ENCODE measurements around the gene TMEM168. TPM values are rescaled to one million over a fixed set of nuclear protein-coding genes. Genes with fewer than 3 reads are reported as not detected.
A peak's percentile ranks its signal among the peaks of the same experiment; 100 is the strongest.

The TMEM168 gene
- total and polyA plus RNA-seq, 2 experiments from 2014 or later: 5.2 to 14.8 TPM

DNA sequence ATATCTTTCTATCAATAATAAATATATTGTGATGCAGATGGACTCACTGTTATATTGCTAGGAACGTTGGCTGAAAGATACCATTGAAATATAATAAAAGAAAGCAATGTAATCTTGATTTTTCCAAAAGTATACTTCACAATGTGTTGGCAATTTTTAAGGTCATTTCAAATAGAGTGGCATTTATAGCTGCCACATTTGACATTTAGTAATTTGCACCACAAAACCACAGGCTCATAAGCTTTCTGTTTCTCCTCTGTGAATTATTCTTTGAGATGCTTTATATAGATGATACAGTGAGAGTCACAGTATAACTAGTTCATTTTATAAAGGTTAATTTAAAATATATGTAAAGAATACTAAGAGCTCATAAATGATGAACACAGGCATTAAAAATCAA lies 44.6 kb downstream of the TMEM168 start:
- H3K27me3 Mint-ChIP-seq (ENCODE audit: insufficient read depth, low read depth, poor library complexity): no peaks in the 10 kb centered on the region
- no peaks in the 10 kb centered on the region for H3K27me3 ChIP-seq (ENCODE audit: insufficient read depth)
- no peak overlapping the region for H3K4me3 ChIP-seq
- no peak overlapping the region for H2AFZ ChIP-seq
- no peaks in the 10 kb centered on the region for H3K79me2 ChIP-seq (replicated peaks; ENCODE audit: insufficient read depth)
- H3K27ac Mint-ChIP-seq: no peak overlapping the region
- no peaks in the 10 kb centered on the region for H3F3A ChIP-seq (replicated peaks; ENCODE audit: low read depth)
- no peak overlapping the region for H3K4me3 Mint-ChIP-seq
- ATAC-seq: no peak
- H3K27ac ChIP-seq (ENCODE audit: low read depth): no peak overlapping the region
- no peaks in the 10 kb centered on the region for H3K4me1 Mint-ChIP-seq
- no peaks in the 10 kb centered on the region for H4K20me1 ChIP-seq (replicated peaks; ENCODE audit: insufficient read depth)
- H3K4me1 ChIP-seq (ENCODE audit: insufficient read depth): no peaks in the 10 kb centered on the region
- H3K9me3 Mint-ChIP-seq: no peaks in the 10 kb centered on the region
- no peak for DNase-seq (ENCODE audit: low spot score)
- no peak for TF ChIP-seq POLR2AphosphoS5 (IDR thresholded peaks at IDR 0.05; ENCODE audit: low read depth)
- no peaks in the 10 kb centered on the region for H3K9me2 ChIP-seq (ENCODE audit: insufficient read depth)
- H3K36me3 ChIP-seq (ENCODE audit: insufficient read depth): no peaks in the 10 kb centered on the region
- no peak overlapping the region for H3K4me2 ChIP-seq
- no peaks in the 10 kb centered on the region for H3K36me3 Mint-ChIP-seq (ENCODE audit: low read depth)

DNA sequence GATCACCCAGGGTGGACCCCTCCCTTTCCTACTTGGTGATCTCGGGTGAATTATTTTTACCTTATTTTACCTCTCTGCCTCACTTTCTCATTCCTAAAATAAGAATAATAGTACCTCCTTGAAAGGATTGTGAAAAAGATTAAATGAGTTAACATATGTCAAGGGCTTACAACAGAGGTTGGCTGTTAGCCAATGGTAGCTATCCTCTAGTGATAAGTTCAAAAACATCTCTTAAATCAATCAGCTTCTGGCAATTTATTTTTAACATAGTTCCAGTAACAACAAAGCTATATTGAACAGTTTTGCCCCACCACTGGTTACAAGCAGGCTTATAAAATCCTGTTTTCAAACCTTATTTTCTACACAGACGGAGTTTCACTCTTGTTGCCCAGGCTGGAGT lies 45.4 kb downstream of the TMEM168 start:
- H3K27ac Mint-ChIP-seq: no peak overlapping the region
- no peaks in the 10 kb centered on the region for H3K4me1 ChIP-seq (ENCODE audit: insufficient read depth)
- no peak for TF ChIP-seq EZH2phosphoT487 (IDR thresholded peaks at IDR 0.05; ENCODE audit: unreplicated experiment)
- TF ChIP-seq, protein P1, sequence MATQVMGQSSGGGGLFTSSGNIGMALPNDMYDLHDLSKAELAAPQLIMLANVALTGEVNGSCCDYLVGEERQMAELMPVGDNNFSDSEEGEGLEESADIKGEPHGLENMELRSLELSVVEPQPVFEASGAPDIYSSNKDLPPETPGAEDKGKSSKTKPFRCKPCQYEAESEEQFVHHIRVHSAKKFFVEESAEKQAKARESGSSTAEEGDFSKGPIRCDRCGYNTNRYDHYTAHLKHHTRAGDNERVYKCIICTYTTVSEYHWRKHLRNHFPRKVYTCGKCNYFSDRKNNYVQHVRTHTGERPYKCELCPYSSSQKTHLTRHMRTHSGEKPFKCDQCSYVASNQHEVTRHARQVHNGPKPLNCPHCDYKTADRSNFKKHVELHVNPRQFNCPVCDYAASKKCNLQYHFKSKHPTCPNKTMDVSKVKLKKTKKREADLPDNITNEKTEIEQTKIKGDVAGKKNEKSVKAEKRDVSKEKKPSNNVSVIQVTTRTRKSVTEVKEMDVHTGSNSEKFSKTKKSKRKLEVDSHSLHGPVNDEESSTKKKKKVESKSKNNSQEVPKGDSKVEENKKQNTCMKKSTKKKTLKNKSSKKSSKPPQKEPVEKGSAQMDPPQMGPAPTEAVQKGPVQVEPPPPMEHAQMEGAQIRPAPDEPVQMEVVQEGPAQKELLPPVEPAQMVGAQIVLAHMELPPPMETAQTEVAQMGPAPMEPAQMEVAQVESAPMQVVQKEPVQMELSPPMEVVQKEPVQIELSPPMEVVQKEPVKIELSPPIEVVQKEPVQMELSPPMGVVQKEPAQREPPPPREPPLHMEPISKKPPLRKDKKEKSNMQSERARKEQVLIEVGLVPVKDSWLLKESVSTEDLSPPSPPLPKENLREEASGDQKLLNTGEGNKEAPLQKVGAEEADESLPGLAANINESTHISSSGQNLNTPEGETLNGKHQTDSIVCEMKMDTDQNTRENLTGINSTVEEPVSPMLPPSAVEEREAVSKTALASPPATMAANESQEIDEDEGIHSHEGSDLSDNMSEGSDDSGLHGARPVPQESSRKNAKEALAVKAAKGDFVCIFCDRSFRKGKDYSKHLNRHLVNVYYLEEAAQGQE (IDR thresholded peaks at IDR 0.05; ENCODE audit: unreplicated experiment): no peak

DNA sequence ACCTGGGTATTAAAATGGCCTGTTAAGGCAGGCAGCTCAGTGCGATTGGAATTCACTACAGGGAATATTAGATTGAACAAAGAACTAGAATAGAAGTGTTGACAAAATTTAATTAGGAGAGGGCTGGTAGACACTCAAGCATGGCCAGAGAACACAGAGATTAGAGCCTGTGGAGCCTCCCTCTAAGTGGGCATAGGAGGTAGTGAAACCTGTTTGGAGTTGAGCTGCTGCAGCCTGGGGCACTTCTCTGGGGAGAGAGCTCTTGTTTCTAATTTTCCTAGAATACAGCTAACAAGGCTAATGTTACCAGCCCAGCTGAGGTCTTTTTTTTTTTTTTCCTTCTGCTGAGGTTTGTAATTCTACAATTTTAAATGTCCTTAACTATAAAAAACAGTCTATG lies 46.4 kb downstream of the TMEM168 start:
- Histone ChIP-seq H3K4me1 (ENCODE audit: insufficient read depth) (no peaks in the 10 kb centered on the region), H3F3A (replicated peaks; ENCODE audit: low read depth) (no peaks in the 10 kb centered on the region), H3K4me2 (no peak overlapping the region), H4K20me1 (replicated peaks; ENCODE audit: insufficient read depth) (no peaks in the 10 kb centered on the region), H3K9me2 (ENCODE audit: insufficient read depth) (no peaks in the 10 kb centered on the region), H3K36me3 (ENCODE audit: insufficient read depth) (no peaks in the 10 kb centered on the region), H3K4me3 (no peak overlapping the region), H3K79me2 (replicated peaks; ENCODE audit: insufficient read depth) (no peaks in the 10 kb centered on the region), H3K27ac (ENCODE audit: low read depth) (no peak overlapping the region), H3K27me3 (ENCODE audit: insufficient read depth) (no peaks in the 10 kb centered on the region), H2AFZ (no peak overlapping the region)
- ATAC-seq: peak; percentile 78
- no peak overlapping the region for H3K4me3 Mint-ChIP-seq
- peaks cover 2% of the 10 kb centered on the region; the same call in 2 of the 3 replicates for H3K9me3 Mint-ChIP-seq
- H3K4me1 Mint-ChIP-seq: no peaks in the 10 kb centered on the region
- no peak overlapping the region for H3K27ac Mint-ChIP-seq
- no peaks in the 10 kb centered on the region for H3K27me3 Mint-ChIP-seq (ENCODE audit: insufficient read depth, low read depth, poor library complexity)
- peak; percentile 6 for DNase-seq (ENCODE audit: low spot score)
- no peaks in the 10 kb centered on the region for H3K36me3 Mint-ChIP-seq (ENCODE audit: low read depth)
- TF ChIP-seq, protein P1 (IDR thresholded peaks at IDR 0.05; ENCODE audit: unreplicated experiment): no peak
- no peak for TF ChIP-seq EZH2 (IDR thresholded peaks at IDR 0.05; ENCODE audit: low read depth, unreplicated experiment)
- TF ChIP-seq EZH2phosphoT487 (IDR thresholded peaks at IDR 0.05; ENCODE audit: unreplicated experiment): no peak
- TF ChIP-seq, protein P2, sequence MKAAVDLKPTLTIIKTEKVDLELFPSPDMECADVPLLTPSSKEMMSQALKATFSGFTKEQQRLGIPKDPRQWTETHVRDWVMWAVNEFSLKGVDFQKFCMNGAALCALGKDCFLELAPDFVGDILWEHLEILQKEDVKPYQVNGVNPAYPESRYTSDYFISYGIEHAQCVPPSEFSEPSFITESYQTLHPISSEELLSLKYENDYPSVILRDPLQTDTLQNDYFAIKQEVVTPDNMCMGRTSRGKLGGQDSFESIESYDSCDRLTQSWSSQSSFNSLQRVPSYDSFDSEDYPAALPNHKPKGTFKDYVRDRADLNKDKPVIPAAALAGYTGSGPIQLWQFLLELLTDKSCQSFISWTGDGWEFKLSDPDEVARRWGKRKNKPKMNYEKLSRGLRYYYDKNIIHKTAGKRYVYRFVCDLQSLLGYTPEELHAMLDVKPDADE (IDR thresholded peaks at IDR 0.05): no peak
- TF ChIP-seq STAT1 (IDR thresholded peaks at IDR 0.05; ENCODE audit: unreplicated experiment): no peak
- no peak for TF ChIP-seq NANOG (IDR thresholded peaks at IDR 0.05; ENCODE audit: borderline replicate concordance)
- TF ChIP-seq, protein P3, sequence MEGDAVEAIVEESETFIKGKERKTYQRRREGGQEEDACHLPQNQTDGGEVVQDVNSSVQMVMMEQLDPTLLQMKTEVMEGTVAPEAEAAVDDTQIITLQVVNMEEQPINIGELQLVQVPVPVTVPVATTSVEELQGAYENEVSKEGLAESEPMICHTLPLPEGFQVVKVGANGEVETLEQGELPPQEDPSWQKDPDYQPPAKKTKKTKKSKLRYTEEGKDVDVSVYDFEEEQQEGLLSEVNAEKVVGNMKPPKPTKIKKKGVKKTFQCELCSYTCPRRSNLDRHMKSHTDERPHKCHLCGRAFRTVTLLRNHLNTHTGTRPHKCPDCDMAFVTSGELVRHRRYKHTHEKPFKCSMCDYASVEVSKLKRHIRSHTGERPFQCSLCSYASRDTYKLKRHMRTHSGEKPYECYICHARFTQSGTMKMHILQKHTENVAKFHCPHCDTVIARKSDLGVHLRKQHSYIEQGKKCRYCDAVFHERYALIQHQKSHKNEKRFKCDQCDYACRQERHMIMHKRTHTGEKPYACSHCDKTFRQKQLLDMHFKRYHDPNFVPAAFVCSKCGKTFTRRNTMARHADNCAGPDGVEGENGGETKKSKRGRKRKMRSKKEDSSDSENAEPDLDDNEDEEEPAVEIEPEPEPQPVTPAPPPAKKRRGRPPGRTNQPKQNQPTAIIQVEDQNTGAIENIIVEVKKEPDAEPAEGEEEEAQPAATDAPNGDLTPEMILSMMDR (conservative IDR thresholded peaks at IDR 0.05; ENCODE audit: low read depth in 2 of 2): no peak
- no peak for TF ChIP-seq ZNF331 (CRISPR knock-in tag; IDR thresholded peaks at IDR 0.05; ENCODE audit: low read depth)

More for the DNA sequence above, 45.4 kb downstream of the TMEM168 start:
- Histone ChIP-seq H3K27me3 (ENCODE audit: insufficient read depth) (no peaks in the 10 kb centered on the region), H2AFZ (no peak overlapping the region), H3K4me2 (no peak overlapping the region), H3F3A (replicated peaks; ENCODE audit: low read depth) (no peaks in the 10 kb centered on the region), H3K79me2 (replicated peaks; ENCODE audit: insufficient read depth) (no peaks in the 10 kb centered on the region), H3K27ac (ENCODE audit: low read depth) (no peak overlapping the region), H3K36me3 (ENCODE audit: insufficient read depth) (no peaks in the 10 kb centered on the region), H3K9me2 (ENCODE audit: insufficient read depth) (no peaks in the 10 kb centered on the region), H3K4me3 (no peak overlapping the region), H4K20me1 (replicated peaks; ENCODE audit: insufficient read depth) (no peaks in the 10 kb centered on the region)
- Mint-ChIP-seq H3K4me1 (no peaks in the 10 kb centered on the region), H3K36me3 (ENCODE audit: low read depth) (no peaks in the 10 kb centered on the region), H3K27me3 (ENCODE audit: insufficient read depth, low read depth, poor library complexity) (no peaks in the 10 kb centered on the region), H3K9me3 (no peaks in the 10 kb centered on the region), H3K4me3 (no peak overlapping the region)
- ATAC-seq (no peak), DNase-seq (ENCODE audit: low spot score) (no peak)
